Right atrium auricular region (tissue), 2 donors: ENCODE data around the gene ARF6. TPM values are rescaled to one million over a fixed set of nuclear protein-coding genes. Genes with fewer than 3 reads are reported as not detected.
"Not testable (repeated sequence)": the region's sequence is repeated elsewhere in the genome, so short reads cannot be mapped to it uniquely, and the experiment has no call there.

Experiments
- DNase-seq: peaks from one replicate; pipeline ENCODE4 v3.0.0-alpha.2; 2019; ENCODE audit warnings: low spot score
- H3K27ac ChIP-seq, 2 donors: fragments of 200-600 bp; sonication (generic); 1 replicate in 1 of 2; 2 replicates in 1 of 2; pipeline ENCODE4 v1.5.1; 2016 to 2019
- H3K27me3 ChIP-seq, 2 donors: fragments of 200-600 bp; sonication (generic); one replicate each; pipeline versions ENCODE4 v1.5.1 to v1.6.0; 2017 to 2019
- H3K36me3 ChIP-seq: fragments of 200-600 bp; sonication (generic); one replicate; pipeline ENCODE4 v1.5.1; 2016
- H3K4me1 ChIP-seq, 2 donors: fragments of 200-600 bp; sonication (generic); one replicate each; pipeline versions ENCODE4 v1.5.1 to v1.6.0; 2017 to 2019
- H3K4me3 ChIP-seq, 2 donors: fragments of 200-600 bp; sonication (generic); 1 replicate in 1 of 2; 2 replicates in 1 of 2; pipeline ENCODE4 v1.5.1; 2017 to 2019; ENCODE audit warnings: mild to moderate bottlenecking in 1 of 2, moderate library complexity in 1 of 2
- H3K9me3 ChIP-seq, 2 donors: fragments of 200-600 bp; sonication (generic); one replicate each; pipeline ENCODE4 v1.5.1; 2019
- total RNA-seq, 2 donors: library from RNA; depleted of rRNA; stranded (reverse); fragments of >200 nt; gene quantifications; one replicate each; pipeline ENCODE4 v1.1.0, GENCODE V29; 2016
- TF ChIP-seq, protein P1 (sequence below), 2 donors: fragments of 200-600 bp; sonication (generic); IDR thresholded peaks; one replicate each; pipeline ENCODE4 v1.5.1; 2019; ENCODE audit warnings: antibody characterized with exemption in 2 of 2

ARF6 gene
- total RNA-seq, 2 donors from 2014 or later: 21.4 to 25.1 TPM

DNA sequence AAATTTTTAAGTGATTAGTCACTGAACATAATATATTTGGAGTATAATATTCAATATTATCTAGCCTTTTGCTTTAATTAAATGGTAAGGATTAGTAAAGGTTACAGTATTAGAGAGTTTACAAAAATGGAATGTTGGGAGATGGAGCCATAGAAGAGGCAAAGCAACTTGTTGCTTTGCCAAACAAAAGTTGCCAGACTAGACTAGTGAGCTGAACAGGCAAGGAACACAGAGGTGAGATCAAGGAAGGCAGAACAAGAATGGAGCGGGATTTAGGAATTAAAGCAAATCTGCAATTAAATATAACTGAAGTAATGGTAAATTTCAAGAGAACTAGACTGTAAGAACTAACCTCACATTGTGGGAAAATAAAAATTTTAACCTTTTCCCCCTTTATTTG lies 5.1 kb downstream of the ARF6 start:
- Histone ChIP-seq H3K27me3 (no peaks in the 10 kb centered on the region), H3K4me1 (peaks cover 0 to 44% of the 10 kb centered on the region in 2 donors), H3K4me3 (no peak overlapping the region), H3K9me3 (no peaks in the 10 kb centered on the region), H3K36me3 (peaks cover 21% of the 10 kb centered on the region), H3K27ac (no peak overlapping the region)
- DNase-seq: no peak
- TF ChIP-seq, protein P1, sequence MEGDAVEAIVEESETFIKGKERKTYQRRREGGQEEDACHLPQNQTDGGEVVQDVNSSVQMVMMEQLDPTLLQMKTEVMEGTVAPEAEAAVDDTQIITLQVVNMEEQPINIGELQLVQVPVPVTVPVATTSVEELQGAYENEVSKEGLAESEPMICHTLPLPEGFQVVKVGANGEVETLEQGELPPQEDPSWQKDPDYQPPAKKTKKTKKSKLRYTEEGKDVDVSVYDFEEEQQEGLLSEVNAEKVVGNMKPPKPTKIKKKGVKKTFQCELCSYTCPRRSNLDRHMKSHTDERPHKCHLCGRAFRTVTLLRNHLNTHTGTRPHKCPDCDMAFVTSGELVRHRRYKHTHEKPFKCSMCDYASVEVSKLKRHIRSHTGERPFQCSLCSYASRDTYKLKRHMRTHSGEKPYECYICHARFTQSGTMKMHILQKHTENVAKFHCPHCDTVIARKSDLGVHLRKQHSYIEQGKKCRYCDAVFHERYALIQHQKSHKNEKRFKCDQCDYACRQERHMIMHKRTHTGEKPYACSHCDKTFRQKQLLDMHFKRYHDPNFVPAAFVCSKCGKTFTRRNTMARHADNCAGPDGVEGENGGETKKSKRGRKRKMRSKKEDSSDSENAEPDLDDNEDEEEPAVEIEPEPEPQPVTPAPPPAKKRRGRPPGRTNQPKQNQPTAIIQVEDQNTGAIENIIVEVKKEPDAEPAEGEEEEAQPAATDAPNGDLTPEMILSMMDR (IDR thresholded peaks at IDR 0.05): no peak

DNA sequence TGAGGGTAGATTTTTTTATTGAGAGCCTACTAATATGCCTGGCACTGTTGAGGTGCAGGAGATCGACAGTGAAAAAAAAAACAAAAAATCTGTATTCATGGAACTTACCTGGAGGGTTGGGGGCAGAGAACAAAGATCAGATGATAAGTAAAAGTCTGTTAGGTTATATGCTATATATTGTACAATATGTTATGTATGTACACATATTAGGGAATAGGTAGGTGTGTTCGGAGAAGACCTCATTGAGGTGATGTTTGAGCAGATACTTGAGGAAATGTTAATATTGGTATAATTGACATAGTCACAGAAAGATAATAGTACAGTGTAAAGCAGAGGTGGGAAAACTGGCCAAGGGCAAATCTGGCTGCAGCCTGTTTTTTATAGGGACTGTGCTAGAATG lies 5.6 kb downstream of the ARF6 start:
- Histone ChIP-seq H3K27ac (no peak overlapping the region), H3K4me1 (peaks cover 0 to 44% of the 10 kb centered on the region in 2 donors)

DNA sequence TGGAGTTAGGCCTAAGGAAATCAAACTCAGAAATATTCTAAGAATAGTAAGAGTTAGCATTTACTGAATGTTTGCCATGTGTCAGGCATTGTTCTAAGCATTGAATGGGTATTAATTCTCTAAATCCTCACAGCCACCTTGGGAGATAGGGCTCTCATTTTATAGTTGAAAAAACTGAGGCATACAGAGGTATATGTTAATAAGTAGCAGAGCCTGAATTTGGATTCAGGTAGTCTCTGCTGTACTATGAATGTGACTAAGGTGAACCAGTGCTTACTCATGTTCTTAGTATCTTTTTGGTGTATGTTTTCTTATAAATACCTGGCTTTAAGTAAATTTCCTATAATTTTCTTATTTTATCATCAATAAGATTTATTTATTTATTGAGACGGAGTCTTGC lies 8.1 kb downstream of the ARF6 start:
- no peak for DNase-seq
- H3K4me3 ChIP-seq: no peak overlapping the region
- H3K27me3 ChIP-seq: no peaks in the 10 kb centered on the region
- peaks cover 0 to 28% of the 10 kb centered on the region in 2 donors for H3K4me1 ChIP-seq
- no peak overlapping the region for H3K27ac ChIP-seq
- TF ChIP-seq, protein P1 (IDR thresholded peaks at IDR 0.05): no peak
- H3K9me3 ChIP-seq: no peaks in the 10 kb centered on the region
- H3K36me3 ChIP-seq: no peaks in the 10 kb centered on the region

More for the DNA sequence above, 5.6 kb downstream of the ARF6 start:
- Histone ChIP-seq H3K4me3 (no peak overlapping the region), H3K36me3 (peaks cover 21% of the 10 kb centered on the region), H3K9me3 (no peaks in the 10 kb centered on the region), H3K27me3 (no peaks in the 10 kb centered on the region)
- TF ChIP-seq, protein P1 (IDR thresholded peaks at IDR 0.05): no peak
- DNase-seq: no peak

DNA sequence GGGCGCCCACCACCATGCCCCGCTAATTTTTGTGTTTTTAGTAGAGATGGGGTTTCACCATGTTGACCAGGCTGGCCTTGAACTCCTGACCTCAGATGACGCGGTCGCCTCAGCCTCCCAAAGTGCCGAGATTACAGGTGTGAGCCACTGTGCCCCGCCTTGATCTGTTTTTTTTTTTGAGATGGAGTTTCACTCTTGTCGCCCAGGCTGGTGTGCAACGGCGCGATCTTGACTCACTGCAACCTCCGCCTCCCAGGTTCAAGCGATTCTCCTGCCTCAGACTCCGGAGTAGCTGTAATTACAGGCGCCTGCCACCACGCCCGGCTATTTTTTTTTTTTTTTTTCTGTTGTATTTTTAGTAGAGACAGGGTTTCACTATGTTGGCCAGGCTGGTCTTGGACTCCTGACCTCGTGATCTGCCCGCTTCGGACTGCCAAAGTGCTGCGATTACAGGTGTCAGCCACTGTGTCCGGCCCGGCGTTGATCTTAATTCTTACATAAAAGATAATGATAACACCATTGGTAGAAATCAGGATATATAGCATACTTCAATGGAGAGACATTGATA lies 9.9 kb downstream of the ARF6 start:
- DNase-seq, H3K9me3 ChIP-seq, H3K4me3 ChIP-seq, H3K27ac ChIP-seq, H3K36me3 ChIP-seq, H3K4me1 ChIP-seq, H3K27me3 ChIP-seq: not testable (repeated sequence)

DNA sequence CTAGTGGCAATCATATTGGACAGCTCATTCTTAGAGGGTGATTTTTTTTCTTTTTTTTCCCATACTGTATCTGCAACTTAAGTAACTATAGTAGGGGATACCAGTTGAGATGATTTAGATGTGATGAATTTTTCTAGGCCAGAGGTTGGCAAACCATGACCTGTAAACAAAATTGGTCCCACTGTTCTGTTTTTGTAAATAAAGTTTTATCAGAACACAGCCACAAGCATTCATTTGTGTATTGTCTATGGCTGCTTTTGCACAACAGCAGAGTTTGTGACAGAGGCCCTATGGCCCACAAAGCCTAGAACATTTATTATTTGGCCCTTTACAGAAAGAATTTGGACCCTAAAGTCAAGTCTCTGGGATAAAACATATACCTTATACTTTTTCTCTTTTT lies 11.4 kb downstream of the ARF6 start:
- DNase-seq: no peak
- H3K36me3 ChIP-seq: no peaks in the 10 kb centered on the region
- H3K9me3 ChIP-seq: no peaks in the 10 kb centered on the region
- no peak overlapping the region for H3K27ac ChIP-seq
- no peaks in the 10 kb centered on the region for H3K4me1 ChIP-seq
- no peak overlapping the region for H3K4me3 ChIP-seq
- TF ChIP-seq, protein P1 (IDR thresholded peaks at IDR 0.05): no peak
- H3K27me3 ChIP-seq: no peaks in the 10 kb centered on the region

DNA sequence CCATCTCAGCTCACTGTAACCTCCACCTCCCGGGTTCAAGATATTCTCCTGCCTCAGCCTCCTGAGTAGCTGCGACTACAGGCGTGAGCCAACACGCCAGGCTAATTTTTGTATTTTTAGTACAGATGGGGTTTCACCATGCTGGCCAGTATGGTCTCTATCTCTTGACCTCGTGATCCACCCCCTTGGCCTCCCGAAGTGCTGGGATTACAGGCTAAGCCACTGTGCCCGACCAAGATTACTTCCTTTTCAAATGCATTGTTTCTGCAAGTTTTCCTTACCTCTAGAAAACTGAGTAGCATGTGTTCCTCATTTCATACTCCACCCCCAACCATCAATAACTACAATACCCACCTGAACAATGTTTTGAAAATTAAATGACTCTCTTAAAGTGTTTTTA lies 13.1 kb downstream of the ARF6 start:
- H3K4me3 ChIP-seq: no peak overlapping the region
- H3K27me3 ChIP-seq: no peaks in the 10 kb centered on the region
- H3K4me1 ChIP-seq: no peaks in the 10 kb centered on the region
- TF ChIP-seq, protein P1 (IDR thresholded peaks at IDR 0.05): no peak
- no peaks in the 10 kb centered on the region for H3K9me3 ChIP-seq
- H3K36me3 ChIP-seq: no peaks in the 10 kb centered on the region
- no peak overlapping the region for H3K27ac ChIP-seq
- no peak for DNase-seq
